D341Med (cell line): ENCODE data around the gene IGSF21.

Experiments
- DNase-seq: peaks from one replicate; pipeline ENCODE4 v3.0.0; 2012; ENCODE audit warnings: low spot score

IGSF21 gene

GRCh38 chr1:18119771-18120377 lies 12.3 kb downstream of the IGSF21 start:
- DNase-seq, result no peak

DNA sequence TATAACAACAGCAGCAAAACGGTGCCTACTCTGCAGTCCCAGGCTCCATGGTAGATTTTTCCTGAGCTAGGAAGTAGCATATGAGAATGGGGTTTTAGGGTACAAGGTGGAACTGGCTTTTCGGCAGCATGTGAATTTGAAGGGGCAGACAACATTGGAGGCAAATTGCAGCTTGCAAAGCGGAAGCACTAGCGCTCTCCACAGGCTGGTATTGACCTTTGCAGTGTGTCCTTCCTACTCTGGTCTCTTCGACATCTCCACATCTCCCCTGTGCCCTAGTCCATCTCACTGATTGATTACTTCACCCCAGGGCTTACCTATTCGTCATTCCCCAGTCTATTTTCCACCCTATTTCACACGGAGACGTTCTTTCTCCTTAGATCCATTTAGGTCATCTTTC lies 13.0 kb downstream of the IGSF21 start:
- no peak for DNase-seq

GRCh38 chr1:18121072-18121820 lies 13.6 kb downstream of the IGSF21 start:
- no peak for DNase-seq

GRCh38 chr1:18123467-18123992 lies 15.9 kb downstream of the IGSF21 start:
- DNase-seq, result no peak

DNA sequence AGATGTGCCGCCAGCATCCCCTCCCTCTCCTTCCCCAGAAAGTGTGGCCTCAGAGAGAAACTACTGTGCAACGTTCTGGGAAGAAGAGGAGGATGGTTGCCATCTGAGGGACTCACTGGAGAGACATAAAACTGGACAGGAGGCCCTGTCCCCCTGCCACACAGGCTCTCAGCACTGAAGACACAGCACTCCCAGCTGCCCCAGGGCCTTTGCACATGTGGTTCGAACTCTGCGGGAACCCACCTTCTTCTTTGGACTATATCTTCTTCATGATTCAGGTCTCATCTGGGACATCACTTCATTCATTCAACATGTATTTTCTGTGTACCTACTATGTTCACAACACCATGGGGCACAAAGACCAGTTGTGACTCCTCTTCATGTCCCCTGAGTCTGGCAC lies 17.4 kb downstream of the IGSF21 start:
- DNase-seq, result no peak

DNA sequence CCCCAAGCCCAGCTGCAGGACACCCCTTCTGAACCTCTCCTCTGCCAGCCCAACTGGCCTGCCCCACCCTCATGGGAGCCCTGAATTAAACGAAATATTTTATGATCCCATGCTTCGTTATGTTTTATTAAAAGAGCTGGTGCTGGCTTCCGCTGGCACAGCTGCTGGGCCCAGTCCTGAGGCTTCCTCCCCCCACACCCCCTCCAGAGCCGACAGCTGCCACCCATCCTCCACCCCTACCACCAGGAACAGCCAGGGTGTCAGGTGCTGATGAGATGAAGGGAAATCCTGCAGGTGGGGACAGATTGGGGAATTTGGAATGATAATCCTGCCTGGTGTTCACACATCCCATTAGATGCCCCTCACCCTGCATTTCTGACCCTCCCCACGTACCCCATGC lies 19.0 kb downstream of the IGSF21 start:
- no peak for DNase-seq

DNA sequence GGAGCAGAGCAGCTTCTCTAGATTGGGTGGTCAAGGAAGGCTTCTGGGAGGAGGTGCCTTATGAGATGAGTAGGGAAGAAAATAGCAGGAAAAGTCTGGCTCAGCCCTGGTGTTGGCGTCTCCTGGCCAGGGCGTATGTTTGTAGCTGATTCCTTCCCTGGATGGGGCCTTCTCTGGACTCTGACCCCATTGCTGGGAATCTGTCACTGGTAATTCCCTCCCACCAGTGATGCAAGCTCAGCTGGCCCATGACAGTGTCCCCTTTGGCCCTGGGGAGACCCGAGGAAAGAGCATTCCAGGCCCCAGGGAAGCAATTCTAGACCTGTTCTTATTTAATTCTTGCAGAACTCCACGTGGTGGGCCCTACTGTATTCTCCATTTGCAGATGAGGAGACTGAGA lies 20.7 kb downstream of the IGSF21 start:
- DNase-seq, result no peak

DNA sequence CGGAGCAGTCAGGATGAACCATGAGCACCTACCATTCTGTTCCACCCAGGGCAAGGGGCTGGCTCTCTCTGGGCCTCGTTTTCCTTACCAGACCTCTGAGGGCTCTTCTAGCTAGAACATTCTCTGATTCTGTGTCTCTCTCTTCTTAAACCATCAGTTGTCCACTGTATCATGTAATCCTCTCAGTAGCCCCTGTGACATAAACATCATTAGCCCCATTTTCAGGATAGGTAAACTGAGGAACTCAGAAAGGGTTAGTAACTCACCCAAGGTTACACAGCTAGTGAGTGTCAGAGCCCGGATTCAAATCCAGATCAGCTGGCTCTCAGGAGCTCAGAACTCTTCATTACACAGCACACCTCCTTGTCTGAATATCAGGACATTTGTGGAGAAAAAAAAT lies 22.8 kb downstream of the IGSF21 start:
- no peak for DNase-seq

- no peak for DNase-seq
Observed at GRCh38 chr1:18132022-18132710, 24.6 kb downstream of the IGSF21 start.

GRCh38 chr1:18132711-18133541 lies 25.3 kb downstream of the IGSF21 start:
- DNase-seq, result no peak

DNA sequence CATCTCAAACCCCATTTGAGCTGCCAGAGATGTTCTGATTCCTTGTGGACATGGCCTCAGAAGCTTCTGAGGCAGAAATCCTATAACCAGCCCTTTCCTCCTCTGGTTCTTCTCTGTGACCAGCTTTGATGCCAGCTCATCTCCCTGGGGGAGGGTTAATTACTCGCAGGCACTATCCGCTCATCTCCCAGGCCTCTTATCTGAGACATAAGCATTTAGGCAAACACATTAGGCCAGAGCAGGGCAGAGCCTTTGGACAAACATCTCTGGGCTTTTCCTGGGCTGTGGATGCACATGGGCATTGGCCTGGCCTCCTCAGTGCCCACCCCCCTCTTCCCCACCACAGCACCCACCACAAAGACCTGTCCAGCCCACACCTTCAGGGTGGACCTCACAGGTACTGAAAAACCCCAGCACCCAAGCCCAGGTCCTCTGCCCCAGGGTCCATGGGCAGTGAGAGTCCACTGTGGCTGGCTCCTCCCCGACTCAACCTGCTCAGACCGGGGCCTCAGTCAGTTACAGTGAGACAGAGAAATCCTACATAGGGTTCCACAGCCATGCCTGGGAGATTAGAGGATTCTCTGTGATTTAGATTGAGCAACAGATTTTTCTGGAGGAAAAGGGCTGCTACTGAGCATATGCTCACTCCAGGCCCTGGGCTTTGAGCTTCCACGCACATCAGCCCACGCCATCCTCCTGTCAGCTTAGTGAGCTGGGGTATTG lies 26.9 kb downstream of the IGSF21 start:
- DNase-seq, result peak; percentile 55

- DNase-seq, result no peak
Observed at GRCh38 chr1:18137759-18138345, 30.3 kb downstream of the IGSF21 start.

DNA sequence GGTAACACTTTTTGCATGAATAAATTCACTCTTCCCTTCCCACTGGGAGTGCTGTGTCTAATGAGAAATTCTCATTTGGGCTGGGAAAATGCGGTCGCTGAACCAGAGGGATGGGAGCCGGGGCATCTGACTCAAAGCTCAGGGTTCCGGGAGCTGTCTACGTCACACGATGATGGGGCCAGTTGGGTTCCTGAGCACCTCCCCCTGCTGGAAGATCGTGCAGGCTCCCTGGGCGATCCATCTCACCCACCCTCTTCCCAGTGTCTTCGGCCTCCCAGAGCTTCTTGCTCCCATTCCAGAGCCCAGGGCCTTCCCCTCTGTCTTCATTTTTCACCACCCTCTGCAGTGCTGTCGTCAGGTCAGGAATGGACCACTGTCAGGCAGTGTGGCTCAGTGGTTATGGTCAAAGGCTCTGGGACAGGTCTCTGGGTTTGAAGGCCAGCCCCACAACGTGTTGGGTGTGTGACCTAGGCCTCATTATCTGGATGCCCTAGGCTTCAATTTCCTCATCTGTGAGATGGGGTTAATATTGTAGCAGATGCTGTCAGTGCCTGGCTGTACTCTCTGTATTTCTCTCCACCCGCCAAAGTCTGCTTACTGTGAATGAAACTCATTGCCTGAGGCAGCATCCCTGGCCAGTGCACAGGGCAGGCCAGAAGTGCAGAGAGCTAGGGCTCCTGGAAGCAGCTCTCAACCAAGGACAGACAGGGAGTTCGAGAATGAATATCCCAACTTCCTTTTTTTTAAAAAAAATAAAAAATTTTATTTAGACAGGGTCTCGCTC lies 31.8 kb downstream of the IGSF21 start:
- DNase-seq, result no peak

DNA sequence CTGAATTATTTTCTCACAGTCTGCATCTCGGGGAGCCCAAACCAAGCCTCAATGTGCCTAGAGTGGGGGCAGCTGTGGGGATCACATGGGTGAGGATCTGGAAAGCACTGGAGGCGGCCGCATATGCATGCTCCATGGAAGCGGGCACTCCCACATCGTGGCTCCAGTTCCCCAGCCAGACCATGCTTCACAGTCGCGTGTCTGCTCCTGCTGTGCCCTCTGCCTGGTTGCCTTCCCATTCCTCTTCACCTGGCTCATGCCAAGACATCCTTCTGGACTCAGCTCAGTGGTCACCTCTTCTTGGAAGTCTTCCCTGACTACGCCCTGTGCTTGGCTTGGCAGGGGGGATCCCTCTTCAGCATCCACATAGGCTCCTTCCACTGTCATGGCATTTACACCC lies 32.8 kb downstream of the IGSF21 start:
- DNase-seq, result no peak

DNA sequence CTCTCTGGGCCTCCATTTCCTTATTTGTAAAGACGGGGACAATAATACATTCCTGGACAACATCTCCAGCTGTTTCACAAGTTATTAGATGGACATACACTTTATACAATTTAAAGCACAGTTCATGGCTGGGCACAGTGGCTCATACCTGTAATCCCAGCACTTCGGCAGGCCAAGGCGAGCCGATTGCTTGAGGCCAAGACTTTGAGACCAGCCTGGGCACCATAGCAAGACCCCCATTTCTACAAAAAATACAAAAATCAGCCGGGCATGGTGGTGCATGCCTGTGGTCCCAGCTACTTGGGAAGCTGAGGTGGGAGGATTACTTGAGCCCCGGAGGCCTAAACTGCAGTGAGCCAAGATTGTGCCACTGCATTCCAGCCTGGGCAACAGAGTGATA lies 34.1 kb downstream of the IGSF21 start:
- DNase-seq, result no peak

GRCh38 chr1:18142471-18142870 lies 34.9 kb downstream of the IGSF21 start:
- no peak for DNase-seq

DNA sequence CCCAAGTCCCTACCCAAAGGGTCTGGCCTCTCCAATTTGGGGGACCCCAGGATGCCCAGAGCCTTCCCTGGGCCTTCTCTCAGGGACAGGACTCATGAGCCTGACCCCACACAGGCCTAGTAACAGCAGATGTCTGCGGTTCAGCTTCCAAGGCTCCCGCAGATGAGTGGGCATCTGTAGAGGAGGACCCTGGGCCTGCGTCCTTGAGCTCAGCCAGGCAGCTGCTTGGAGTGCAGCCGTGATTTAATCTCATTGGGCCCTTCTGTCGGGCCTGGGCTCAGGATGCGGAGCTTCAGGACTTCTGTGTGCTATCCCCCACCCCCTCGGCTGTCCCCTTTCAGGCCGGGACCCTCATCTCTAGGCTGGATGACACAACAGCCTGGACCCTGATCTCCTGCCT lies 35.4 kb downstream of the IGSF21 start:
- no peak for DNase-seq

DNA sequence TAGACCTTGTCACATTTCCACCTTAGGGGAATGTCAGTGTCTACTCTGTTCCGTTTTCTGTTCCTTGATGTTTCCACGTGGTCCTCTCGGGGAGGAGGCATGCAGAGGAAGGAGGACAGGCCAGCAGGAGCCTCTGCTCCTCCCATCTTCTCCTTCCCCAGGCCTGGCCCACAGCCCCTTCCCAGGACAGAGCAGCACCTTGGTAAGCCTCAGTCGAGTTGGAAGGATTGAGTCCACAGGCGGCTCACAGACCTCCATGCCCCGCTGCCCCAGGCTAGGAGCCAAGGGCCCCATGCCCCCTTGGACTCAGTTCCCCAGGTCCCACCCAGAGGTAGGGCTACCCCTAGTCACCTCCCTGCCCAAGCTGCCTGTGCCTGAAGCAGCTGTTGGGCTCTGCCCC lies 36.5 kb downstream of the IGSF21 start:
- no peak for DNase-seq

DNA sequence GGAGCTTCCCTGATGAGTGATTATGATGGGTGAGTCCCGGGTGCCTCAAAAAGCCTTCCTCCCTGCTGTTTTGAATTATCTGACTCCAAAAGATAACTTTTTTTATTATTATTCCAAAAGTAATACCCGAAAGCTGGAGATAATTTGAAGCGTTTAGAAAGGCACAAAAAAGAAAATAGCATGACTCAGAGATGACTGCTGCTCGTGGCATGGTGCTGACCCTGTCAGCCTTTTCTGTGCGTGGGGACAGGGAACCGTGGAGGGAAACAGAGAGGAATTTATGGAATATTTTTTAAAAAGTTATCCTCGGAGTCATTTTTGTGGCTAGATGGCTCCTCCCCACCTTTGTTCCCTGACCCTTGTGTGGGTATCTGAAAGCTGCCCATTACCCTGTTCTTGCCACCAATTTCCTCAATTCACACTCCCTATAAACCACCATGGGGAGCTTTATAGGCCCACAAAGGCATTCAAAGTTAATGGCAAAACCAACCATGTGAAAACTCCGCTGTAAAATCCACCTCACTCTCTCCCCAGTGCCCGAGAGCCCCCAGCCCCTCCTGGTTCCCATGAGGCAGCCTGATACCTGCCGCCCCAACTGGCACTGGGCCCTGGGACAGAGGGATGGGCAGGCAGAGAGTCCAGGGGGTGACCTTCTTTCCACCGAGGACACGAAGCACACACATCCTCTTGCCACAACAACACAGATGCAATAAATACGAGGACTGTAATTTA lies 37.5 kb downstream of the IGSF21 start:
- DNase-seq, result no peak
